HEK293 (cell line): Measurements from ENCODE around the gene NDUFA3.

Source experiments
- CTCF ChIP-seq: fragments of 450-650 bp; formaldehyde crosslinking; IDR thresholded peaks from 2 replicates; pipeline ENCODE4 v1.5.1; 2016; ENCODE audit warnings: missing biosample characterization, missing genetic modification characterization
- GLI2 ChIP-seq: fragments of 450-650 bp; formaldehyde crosslinking; IDR thresholded peaks from 2 replicates; pipeline ENCODE4; 2017; ENCODE audit warnings: missing biosample characterization, missing genetic modification characterization, low read depth, borderline replicate concordance
- KLF16 ChIP-seq: fragments of 450-650 bp; formaldehyde crosslinking; IDR thresholded peaks from 2 replicates; pipeline ENCODE4 v1.5.1; 2017; ENCODE audit warnings: missing biosample characterization, missing genetic modification characterization
- ZBTB8A ChIP-seq: fragments of 450-650 bp; formaldehyde crosslinking; IDR thresholded peaks from 2 replicates; pipeline ENCODE4 v1.5.1; 2016; ENCODE audit warnings: missing biosample characterization, missing genetic modification characterization
- ZNF510 ChIP-seq: fragments of 450-650 bp; formaldehyde crosslinking; IDR thresholded peaks from 2 replicates; pipeline ENCODE4 v1.5.1; 2018; ENCODE audit warnings: mild to moderate bottlenecking, missing genetic modification characterization, missing biosample characterization; ENCODE audit not compliant: insufficient replicate concordance
- ZNF830 ChIP-seq: fragments of 450-650 bp; IDR thresholded peaks from 2 replicates; pipeline ENCODE4 v1.5.0; 2018; ENCODE audit warnings: missing biosample characterization, missing genetic modification characterization, low read depth, mild to moderate bottlenecking, moderate library complexity

- TF ChIP-seq ZNF830 (tag by site-specific recombination) (no peak), ZBTB8A (no peak), KLF16 (tag by site-specific recombination) (no peak), CTCF (no peak), ZNF510 (tag by site-specific recombination) (no peak), GLI2 (tag by site-specific recombination) (no peak)
Observed at GRCh38 chr19:54123682-54124081, 21.0 kb downstream of the NDUFA3 start.
